Parathyroid adenoma (tissue), 2 donors: ENCODE results near the gene XYLT1.

Experiments used
- H2AFZ ChIP-seq: fragments of 300-600 bp; sonication (generic); one replicate; pipeline ENCODE4 v1.7.0; 2017; ENCODE audit warnings: antibody characterized with exemption, mild to moderate bottlenecking
- H3K27ac ChIP-seq: fragments of 300-600 bp; sonication (generic); one replicate; pipeline ENCODE4 v1.7.0; 2017
- H3K27me3 ChIP-seq: fragments of 300-600 bp; sonication (generic); one replicate; pipeline ENCODE4 v1.7.0; 2017; ENCODE audit warnings: low read length; ENCODE audit not compliant: control insufficient read depth, insufficient read depth
- H3K36me3 ChIP-seq: fragments of 300-600 bp; sonication (generic); one replicate; pipeline ENCODE4 v1.7.0; 2017; ENCODE audit warnings: low read length; ENCODE audit not compliant: control insufficient read depth, insufficient read depth
- H3K4me1 ChIP-seq: fragments of 300-600 bp; sonication (generic); one replicate; pipeline ENCODE4 v1.7.0; 2017; ENCODE audit warnings: control low read depth
- H3K4me2 ChIP-seq: fragments of 300-600 bp; sonication (generic); one replicate; pipeline ENCODE4 v1.7.0; 2017; ENCODE audit warnings: low read length
- H3K4me3 ChIP-seq: fragments of 300-600 bp; sonication (generic); one replicate; pipeline ENCODE4 v1.7.0; 2017; ENCODE audit warnings: low read depth, low read length
- H3K79me2 ChIP-seq: fragments of 300-600 bp; sonication (generic); one replicate; pipeline ENCODE4 v1.7.0; 2017; ENCODE audit warnings: control low read depth
- H3K9ac ChIP-seq: fragments of 300-600 bp; sonication (generic); one replicate; pipeline ENCODE4 v1.7.0; 2017; ENCODE audit warnings: mild to moderate bottlenecking
- H3K9me3 ChIP-seq: fragments of 300-600 bp; sonication (generic); one replicate; pipeline ENCODE4 v1.7.0; 2017; ENCODE audit warnings: low read length; ENCODE audit not compliant: control insufficient read depth
- TF ChIP-seq, protein P1 (sequence below): fragments of 300-600 bp; sonication (generic); IDR thresholded peaks from one replicate; pipeline ENCODE4 v1.7.0; 2017; ENCODE audit warnings: antibody characterized with exemption, mild to moderate bottlenecking
- donor health status: primary hyperparathyroidism.

XYLT1 gene

DNA sequence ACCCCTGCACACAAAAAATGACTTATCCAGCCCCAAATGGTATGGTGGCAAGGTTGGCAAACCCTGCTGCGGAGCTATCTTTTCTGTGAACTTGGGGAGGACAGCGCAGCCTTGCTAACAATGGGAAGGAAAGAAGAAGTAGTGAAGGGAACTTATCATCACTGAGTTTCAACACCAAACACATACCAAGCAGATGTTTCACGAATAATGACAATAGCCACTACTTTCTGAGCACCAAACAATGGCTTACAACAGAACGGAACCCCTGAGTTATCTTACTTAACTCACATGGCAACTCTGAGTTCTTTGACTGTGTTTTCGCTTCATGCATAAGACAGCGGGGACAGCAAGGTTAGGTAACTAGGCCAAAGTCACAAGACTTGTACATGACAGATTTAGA lies 148.9 kb downstream of the XYLT1 start:
- Histone ChIP-seq H3K9me3 (no peaks in the 10 kb centered on the region), H3K36me3 (no peaks in the 10 kb centered on the region), H2AFZ (no peak overlapping the region), H3K79me2 (no peaks in the 10 kb centered on the region), H3K4me2 (no peak overlapping the region), H3K27me3 (no peaks in the 10 kb centered on the region), H3K4me1 (peaks cover 8% of the 10 kb centered on the region), H3K27ac (no peak overlapping the region), H3K9ac (no peak overlapping the region), H3K4me3 (no peak overlapping the region)
- TF ChIP-seq, protein P1, sequence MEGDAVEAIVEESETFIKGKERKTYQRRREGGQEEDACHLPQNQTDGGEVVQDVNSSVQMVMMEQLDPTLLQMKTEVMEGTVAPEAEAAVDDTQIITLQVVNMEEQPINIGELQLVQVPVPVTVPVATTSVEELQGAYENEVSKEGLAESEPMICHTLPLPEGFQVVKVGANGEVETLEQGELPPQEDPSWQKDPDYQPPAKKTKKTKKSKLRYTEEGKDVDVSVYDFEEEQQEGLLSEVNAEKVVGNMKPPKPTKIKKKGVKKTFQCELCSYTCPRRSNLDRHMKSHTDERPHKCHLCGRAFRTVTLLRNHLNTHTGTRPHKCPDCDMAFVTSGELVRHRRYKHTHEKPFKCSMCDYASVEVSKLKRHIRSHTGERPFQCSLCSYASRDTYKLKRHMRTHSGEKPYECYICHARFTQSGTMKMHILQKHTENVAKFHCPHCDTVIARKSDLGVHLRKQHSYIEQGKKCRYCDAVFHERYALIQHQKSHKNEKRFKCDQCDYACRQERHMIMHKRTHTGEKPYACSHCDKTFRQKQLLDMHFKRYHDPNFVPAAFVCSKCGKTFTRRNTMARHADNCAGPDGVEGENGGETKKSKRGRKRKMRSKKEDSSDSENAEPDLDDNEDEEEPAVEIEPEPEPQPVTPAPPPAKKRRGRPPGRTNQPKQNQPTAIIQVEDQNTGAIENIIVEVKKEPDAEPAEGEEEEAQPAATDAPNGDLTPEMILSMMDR, result no peak

DNA sequence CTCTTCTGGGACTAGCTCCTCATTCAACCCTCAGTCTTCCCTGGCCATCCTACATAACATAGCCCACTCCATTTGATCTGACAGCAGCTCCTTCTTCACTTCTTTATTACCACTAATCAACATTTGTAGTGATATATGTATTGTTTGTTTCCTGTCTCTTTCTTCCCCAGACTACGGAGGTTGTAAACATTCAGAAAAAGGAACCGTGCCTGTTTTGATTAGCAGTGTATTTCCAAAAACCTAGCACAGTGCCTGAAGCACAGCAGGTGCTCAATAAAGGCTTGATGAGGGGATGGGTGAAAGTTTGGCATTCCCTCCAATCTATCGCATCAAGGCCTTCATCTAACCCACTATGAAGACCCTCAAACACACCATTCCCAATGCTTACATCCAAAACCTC lies 150.8 kb downstream of the XYLT1 start:
- H3K9ac ChIP-seq, result no peak overlapping the region
- no peak overlapping the region for H3K4me2 ChIP-seq
- H3K4me1 ChIP-seq, result peaks cover 15% of the 10 kb centered on the region
- H3K36me3 ChIP-seq, result no peaks in the 10 kb centered on the region
- no peak overlapping the region for H3K27ac ChIP-seq
- no peak overlapping the region for H3K4me3 ChIP-seq
- H3K27me3 ChIP-seq, result no peaks in the 10 kb centered on the region
- no peaks in the 10 kb centered on the region for H3K9me3 ChIP-seq
- TF ChIP-seq, protein P1, result no peak
- H3K79me2 ChIP-seq, result no peaks in the 10 kb centered on the region
- no peak overlapping the region for H2AFZ ChIP-seq

DNA sequence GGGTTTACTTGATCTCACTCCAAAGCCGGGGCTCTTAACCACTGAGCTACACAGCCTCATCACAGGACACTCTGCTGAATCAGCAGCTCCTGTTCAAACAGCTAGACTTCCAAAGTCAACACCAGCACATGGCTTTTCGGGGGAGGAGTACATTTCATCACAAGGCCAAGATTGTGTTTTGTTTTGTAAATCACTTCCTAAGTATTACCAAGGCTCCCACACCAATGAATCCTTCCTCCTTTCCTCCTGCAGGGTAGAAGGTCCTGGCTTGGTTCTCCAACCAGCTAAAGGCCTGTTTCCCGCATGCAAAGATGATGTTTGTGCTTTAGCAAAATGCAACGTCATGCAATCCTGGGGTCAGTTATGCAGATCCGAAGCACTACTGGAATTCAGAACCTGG lies 152.5 kb downstream of the XYLT1 start:
- no peaks in the 10 kb centered on the region for H3K79me2 ChIP-seq
- no peak overlapping the region for H3K4me3 ChIP-seq
- H3K9me3 ChIP-seq, result no peaks in the 10 kb centered on the region
- H3K4me2 ChIP-seq, result no peak overlapping the region
- TF ChIP-seq, protein P1, result no peak
- no peak overlapping the region for H3K27ac ChIP-seq
- H3K4me1 ChIP-seq, result peaks cover 29% of the 10 kb centered on the region
- no peak overlapping the region for H3K9ac ChIP-seq
- H3K27me3 ChIP-seq, result no peaks in the 10 kb centered on the region
- H2AFZ ChIP-seq, result no peak overlapping the region
- H3K36me3 ChIP-seq, result no peaks in the 10 kb centered on the region

DNA sequence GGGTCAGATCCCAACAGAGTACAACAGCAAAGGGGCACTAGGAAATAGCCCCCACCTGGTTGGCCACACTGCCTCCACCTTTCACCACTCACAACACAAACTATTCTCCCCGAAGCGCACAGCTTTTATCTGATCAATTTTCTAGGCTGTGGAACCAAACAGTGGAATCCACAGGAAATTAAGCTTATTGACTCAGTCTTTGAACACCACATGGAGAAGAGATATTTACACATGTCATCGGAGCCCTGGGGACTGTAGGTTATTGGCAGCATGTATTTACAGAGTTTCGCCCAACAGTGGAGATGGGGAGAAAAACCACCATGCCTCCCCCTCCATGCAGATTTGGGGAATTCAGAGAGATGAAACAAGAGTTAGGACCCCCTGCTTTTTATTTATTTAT lies 154.8 kb downstream of the XYLT1 start:
- TF ChIP-seq, protein P1, result no peak
- H3K36me3 ChIP-seq, result no peaks in the 10 kb centered on the region
- no peak overlapping the region for H2AFZ ChIP-seq
- H3K4me3 ChIP-seq, result no peak overlapping the region
- H3K27ac ChIP-seq, result no peak overlapping the region
- H3K4me2 ChIP-seq, result no peak overlapping the region
- H3K79me2 ChIP-seq, result no peaks in the 10 kb centered on the region
- H3K4me1 ChIP-seq, result peaks cover 43% of the 10 kb centered on the region
- H3K9me3 ChIP-seq, result no peaks in the 10 kb centered on the region
- H3K27me3 ChIP-seq, result no peaks in the 10 kb centered on the region
- no peak overlapping the region for H3K9ac ChIP-seq

DNA sequence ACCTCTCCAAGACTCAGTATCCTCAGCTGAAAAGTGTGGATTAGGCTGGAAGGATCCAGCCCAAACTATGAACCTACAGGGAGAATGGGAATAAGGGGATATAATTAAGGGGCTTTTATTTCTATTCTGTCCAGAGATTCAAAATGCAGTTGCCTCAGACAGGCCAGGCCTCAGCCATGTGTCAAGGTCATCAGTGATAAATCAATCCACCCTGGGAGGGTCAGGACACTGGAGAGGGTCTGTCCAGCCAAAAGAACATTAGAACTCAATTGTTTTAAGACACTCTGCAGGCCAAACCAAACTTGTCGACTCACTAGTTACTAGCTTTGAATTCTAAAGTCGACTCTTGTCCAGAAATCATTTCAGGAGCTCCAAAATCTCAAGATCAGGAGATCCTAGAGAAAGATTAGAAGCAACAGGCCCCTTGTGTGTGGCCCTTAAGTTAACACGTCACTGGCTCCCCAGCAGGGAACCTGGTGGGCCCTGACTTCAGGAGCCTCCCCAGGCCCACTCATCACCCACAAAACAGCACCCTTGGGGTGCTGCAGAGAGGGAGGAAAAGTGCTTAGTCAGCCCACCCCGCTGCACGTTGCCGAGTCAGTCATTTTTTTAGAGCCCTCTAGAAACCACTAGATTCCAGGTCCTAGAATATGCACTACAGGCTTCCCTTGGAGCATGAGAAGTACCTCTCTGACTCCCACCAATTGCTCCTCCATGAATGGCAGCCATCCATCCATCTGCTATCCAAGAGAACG lies 156.8 kb downstream of the XYLT1 start:
- peak overlapping the region; percentile 94 for H3K27ac ChIP-seq

More for the DNA sequence above, 156.8 kb downstream of the XYLT1 start:
- Histone ChIP-seq H3K9ac (no peak overlapping the region), H3K36me3 (no peaks in the 10 kb centered on the region), H3K4me2 (no peak overlapping the region), H3K79me2 (no peaks in the 10 kb centered on the region), H3K4me1 (peaks cover 43% of the 10 kb centered on the region), H3K27me3 (no peaks in the 10 kb centered on the region), H3K4me3 (no peak overlapping the region), H3K9me3 (no peaks in the 10 kb centered on the region), H2AFZ (peak overlapping the region; percentile 84)
- TF ChIP-seq, protein P1, result no peak
